ENCODE measurements around the gene NF1.
"Not testable (repeated sequence)": the region's sequence is repeated elsewhere in the genome, so short reads cannot be mapped to it uniquely, and the experiment has no call there.

DNA sequence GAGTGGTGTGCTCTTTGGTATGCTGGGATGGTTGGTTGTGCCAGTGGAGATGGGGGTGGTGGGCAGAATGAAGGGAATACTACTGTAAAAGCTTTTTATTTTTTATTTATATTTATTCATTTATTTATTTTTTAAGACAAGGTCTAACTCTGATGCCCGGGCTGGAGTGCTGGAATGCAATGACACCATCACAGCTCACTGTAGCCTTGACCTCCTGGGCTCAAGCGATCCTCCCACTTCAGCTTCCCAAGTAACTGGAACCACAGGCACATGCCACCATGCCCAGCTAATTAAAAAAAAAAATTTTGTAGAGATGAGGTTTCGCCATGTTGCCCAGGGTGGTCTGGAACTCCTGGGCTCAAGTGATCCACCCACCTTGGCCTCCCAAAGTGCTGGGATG is 4.1 kb upstream of the NF1 start:
- not testable (repeated sequence) for TF ChIP-seq POLR2A (IDR thresholded peaks at IDR 0.05; ENCODE audit: low read depth); EP300 (IDR thresholded peaks at IDR 0.05)
- TF ChIP-seq, protein P1, sequence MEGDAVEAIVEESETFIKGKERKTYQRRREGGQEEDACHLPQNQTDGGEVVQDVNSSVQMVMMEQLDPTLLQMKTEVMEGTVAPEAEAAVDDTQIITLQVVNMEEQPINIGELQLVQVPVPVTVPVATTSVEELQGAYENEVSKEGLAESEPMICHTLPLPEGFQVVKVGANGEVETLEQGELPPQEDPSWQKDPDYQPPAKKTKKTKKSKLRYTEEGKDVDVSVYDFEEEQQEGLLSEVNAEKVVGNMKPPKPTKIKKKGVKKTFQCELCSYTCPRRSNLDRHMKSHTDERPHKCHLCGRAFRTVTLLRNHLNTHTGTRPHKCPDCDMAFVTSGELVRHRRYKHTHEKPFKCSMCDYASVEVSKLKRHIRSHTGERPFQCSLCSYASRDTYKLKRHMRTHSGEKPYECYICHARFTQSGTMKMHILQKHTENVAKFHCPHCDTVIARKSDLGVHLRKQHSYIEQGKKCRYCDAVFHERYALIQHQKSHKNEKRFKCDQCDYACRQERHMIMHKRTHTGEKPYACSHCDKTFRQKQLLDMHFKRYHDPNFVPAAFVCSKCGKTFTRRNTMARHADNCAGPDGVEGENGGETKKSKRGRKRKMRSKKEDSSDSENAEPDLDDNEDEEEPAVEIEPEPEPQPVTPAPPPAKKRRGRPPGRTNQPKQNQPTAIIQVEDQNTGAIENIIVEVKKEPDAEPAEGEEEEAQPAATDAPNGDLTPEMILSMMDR (IDR thresholded peaks at IDR 0.05), result not testable (repeated sequence)
